HTR-8/SVneo (cell line): Measurements from ENCODE around the gene NDST1.
A peak's percentile ranks its signal among the peaks of the same experiment; 100 is the strongest.

Source experiments
- DNase-seq: peaks from one replicate; pipeline ENCODE4 v3.0.0; 2011; ENCODE audit warnings: low spot score, mixed read lengths; ENCODE audit not compliant: insufficient read length
- FAIRE-seq: peaks from 2 replicates; lab custom pipeline; 2011; peaks lifted over from hg19 to GRCh38; lab: Jason Lieb, UNC

Gene NDST1

DNA sequence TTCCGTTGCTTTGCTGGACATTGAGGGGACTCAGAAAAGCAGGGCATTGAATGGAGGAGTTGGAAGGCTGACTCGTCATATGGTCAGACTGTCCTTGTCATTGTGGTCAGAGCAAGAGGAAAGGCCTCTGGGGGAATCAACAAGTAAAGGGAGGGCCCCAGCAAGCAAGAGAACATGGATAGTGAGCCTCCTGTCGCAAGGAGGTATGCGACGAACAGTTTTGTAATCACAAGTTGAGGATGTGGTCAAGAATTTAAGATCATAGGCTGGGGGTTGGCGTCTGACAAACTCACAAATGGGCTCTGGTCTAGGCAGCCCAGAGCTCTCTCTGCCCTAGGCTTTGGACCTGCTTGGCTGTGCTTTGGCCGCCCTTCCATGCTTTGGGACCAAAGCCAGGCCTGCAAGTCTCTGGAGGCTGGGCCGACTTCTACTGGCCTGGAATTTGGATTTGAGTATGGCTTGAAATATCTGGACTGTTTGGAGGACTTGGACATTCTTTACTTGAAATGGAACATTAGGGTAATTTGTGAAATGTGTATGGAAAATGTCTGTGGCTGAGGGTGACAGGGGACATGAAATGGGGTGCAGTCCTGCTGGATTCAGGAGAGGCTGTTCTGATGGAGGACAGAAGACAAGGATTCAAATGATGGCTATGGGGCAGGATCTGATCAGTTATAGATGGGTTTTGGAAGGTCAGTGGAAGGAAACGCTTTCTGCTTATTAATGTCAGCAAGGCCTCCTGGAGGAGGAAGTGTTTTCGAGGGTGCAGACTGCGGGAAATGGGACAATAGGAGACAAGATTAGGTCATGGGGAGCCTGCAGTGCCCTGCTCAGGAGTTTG, 19.2 kb upstream of the NDST1 start:
- FAIRE-seq (no peak), DNase-seq (no peak)

DNA sequence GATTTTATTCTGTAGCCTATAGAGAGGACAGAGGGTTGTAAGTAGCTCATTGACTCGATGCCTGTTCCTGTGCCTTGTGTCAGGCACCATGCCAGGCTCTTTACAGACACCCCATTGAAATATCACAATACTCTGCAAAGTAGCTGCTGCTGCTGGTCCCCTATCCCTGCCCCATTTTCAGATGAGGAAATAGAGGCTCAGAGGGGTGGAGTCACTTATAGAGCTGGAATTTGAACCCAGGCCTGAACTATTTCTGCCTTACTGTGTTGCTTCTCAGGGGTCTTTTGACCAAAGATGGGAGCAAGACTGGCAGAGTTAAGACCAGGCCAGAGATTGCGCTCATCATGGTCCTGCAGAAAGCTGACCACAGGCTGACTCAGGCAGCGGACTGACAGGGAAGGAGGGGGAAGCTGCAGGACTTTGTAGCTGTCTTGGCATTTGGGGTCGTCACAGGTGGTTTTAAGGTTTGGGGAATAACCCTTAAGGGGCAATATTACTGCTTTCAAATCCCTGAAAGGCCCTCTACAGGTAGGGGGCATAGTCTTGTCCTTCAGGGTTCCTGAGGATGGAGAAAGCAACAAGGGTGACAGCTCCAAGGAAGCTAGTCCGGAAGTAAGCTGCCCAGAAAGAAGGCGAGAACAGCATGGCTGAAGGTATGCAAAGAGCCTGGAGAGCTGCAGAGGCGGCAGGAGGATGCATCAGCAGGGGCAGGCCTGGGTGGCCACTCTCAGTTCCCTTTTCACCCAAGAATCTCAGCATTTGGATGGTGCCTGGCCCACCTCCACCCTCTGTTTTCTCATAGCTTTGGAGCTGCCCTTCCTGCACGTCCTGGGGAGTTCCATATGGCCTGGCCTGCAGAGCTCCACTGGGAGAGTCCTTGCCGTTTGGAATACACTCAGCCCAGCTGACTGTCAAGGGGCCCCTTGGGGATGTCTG, 18.3 kb upstream of the NDST1 start:
- DNase-seq (no peak), FAIRE-seq (no peak)

DNA sequence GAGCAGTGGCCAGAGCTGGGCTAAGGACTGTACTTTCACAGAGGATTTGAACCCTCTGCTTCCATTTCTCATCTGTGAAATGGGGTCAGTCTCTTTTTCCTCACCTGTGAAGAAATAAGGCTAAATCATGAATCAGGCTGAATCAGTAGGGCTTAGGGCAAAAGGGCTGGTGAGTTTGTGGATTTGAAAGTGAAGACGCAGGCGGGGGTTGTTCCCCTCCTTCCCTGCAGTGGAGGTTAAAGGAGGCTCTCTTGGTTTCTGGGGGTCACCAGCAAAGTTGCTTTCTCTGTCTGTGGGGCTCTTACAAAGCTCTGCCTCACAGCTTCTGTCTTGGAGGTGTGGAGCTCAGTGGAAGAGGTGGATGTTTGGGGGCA, 17.6 kb upstream of the NDST1 start:
- FAIRE-seq (no peak), DNase-seq (no peak)

- DNase-seq (no peak), FAIRE-seq (no peak)
Measured at GRCh38 chr5:150490754-150491153, 17.2 kb upstream of the NDST1 start.

GRCh38 chr5:150491876-150492275, 16.1 kb upstream of the NDST1 start:
- DNase-seq (no peak), FAIRE-seq (no peak)

DNA sequence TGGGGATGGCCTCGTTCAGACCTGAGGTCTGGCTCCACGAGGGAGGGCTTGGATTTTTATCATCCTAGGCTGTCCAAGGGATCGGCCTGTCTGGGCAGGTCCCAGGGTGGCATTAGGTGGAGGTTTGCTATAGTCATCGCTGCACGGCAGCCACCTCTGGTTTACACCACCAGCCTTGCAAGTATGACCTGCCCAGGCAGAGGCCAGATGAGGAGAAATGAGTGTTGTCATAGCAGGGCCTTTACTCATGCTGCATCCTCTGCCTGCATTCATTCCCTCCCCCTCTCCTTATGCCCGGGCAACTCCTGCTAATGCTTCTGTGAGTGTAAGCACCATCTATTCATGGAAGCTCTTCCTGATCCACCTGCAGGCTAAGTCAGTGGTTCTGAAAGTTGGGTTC, 15.3 kb upstream of the NDST1 start:
- peak; percentile 76 for DNase-seq
- FAIRE-seq, result peak; percentile 77

DNA sequence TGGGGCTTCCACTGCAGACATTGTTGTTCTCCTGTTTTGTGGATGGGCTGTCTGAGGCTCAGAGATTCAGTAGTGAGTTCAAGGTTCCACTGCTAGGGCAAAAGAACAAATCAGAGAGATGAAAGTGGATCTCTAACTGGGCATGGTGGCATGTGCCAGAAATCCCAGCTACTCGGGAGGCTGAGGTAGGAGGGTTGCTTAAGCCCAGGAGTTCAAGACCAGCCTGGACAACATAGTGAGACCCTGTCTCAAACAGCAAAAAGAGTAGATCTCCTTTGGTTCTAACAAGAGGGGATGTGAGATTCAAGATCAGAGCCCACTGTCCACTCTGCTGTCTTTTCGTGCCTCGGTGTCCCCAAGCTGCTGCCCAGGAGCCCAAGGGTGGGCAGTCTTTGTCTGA, 11.8 kb upstream of the NDST1 start:
- DNase-seq, result no peak
- FAIRE-seq, result no peak

- DNase-seq (no peak), FAIRE-seq (no peak)
Measured at GRCh38 chr5:150496534-150496933, 11.4 kb upstream of the NDST1 start.

DNA sequence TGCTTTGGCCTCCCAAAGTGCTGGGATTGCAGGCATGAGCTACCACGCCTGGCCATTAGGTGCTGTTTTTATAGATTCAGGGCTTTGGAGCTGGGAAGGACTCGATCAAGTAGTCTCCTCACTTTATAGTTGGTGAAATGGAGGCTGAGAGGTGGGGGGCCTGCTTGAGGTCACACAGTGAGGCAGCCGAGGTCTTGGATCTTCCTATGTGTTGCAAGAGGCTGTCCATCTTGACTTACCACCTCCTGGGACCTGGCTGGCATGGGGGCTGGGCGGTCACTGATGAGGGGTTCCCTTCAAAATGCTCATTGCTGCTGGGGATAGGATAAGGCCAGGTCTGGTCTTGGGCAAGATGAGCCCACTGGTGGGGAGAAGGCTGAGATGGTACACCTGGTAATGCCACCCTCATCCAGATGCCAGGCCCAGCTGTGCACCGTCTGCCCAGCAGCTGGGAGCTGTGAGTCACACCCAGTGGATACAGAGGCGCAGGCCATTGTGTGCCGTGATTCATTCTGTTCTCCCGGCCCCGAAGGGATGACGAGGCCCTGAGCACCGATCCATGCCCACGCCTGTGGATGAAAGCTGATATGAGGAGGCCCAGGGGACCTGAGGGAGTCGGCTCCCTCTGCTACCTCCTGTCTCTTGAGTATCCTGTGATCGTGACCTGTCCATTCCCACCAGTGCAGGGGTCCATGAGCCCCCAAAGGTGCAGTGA, 10.5 kb upstream of the NDST1 start:
- DNase-seq, result peak; percentile 93
- FAIRE-seq, result peak; percentile 98

- DNase-seq (no peak), FAIRE-seq (no peak)
Measured at GRCh38 chr5:150497989-150498317, 10.0 kb upstream of the NDST1 start.

DNA sequence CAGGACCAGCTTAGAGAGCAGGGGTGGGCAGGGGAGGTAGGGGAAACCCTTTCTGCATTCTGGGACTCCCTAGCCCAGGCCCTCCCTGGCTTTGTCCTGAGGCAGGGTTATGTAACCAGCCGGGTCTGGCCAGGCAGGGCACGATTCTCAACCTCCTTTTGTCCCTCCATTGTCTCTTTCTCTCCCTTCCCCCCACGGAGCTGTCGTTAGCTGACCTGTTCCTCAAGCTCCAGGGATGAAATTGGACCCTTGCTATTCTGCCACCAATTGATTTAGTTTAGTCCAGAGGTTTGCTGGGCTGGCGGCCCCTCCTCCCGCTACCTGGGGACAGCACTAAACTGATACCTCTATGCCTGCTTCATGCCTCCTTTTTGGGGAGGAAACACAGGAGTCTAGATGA, 9.4 kb upstream of the NDST1 start:
- DNase-seq, result no peak

DNA sequence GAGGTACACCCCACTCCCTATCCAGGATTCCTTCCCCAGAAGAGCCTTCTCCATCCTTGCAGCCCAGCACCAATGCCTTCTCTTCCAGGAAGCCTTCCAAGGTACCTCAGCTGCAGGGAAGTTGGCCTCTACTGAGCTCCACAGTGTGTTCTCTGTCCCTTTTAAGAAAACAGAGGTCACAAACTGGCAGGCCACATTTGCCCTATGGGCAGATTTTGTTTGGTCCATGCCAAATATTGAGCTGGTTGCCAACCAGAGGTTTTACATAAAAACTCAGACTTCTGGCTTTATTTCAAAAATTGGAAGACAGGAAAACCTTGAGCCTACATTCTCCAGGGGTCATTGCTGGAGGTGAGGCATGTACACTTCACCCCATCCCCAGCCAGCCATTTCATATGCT, 9.0 kb upstream of the NDST1 start:
- DNase-seq (no peak), FAIRE-seq (no peak)

More for the DNA sequence above, 9.4 kb upstream of the NDST1 start:
- FAIRE-seq, result no peak

DNA sequence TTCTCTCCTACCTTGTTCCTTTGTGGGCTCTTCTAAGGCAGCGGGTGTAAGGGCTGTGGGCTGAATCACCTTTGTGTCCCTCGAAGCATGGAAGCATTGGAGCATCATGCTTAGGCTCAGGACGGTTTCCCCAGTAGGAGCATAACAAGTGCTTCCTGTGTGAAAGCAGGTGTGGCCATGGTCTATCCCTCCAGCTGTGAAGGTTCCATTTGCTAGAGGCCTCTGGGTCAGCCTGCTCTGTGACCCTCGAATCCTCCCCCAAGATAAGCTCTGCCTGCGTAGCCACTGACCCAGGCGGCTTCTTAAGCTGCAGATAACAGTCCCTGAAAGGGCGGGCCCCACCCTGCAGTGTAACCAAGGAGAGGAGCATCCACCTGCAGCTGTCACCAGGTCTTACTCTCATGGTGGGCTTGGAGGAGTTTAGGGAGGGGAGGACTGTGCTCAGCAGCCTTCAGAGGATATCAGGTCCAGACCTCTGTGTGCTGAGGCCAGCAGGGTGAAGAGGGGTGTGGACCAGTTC, 8.4 kb upstream of the NDST1 start:
- no peak for FAIRE-seq

GRCh38 chr5:150500328-150500841, 7.5 kb upstream of the NDST1 start:
- DNase-seq (no peak), FAIRE-seq (no peak)

More for the DNA sequence above, 8.4 kb upstream of the NDST1 start:
- no peak for DNase-seq

- FAIRE-seq (no peak), DNase-seq (no peak)
Measured at GRCh38 chr5:150500905-150501304, 7.0 kb upstream of the NDST1 start.

GRCh38 chr5:150502106-150502505, 5.8 kb upstream of the NDST1 start:
- DNase-seq (no peak), FAIRE-seq (peak; percentile 38)

DNA sequence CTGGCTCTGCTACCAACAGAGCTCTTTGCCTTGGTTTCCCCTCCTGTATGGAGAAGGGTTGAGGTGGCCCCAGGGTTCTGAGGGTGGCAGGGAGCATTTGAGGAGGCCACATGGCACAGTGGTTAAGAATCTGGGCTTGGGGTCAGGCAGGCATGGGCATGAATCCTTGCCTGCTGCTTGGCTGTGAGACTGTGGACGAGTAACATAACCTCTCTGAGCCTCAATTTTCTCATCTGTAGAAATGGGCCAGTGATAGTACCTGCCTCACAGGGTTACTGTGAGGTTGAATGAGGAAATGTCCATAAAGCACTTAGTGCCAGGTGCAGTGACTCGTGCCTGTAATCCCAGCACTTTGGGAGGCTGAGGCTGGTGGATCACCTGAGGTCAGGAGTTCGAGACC, 5.1 kb upstream of the NDST1 start:
- DNase-seq, result no peak
- FAIRE-seq, result no peak

DNA sequence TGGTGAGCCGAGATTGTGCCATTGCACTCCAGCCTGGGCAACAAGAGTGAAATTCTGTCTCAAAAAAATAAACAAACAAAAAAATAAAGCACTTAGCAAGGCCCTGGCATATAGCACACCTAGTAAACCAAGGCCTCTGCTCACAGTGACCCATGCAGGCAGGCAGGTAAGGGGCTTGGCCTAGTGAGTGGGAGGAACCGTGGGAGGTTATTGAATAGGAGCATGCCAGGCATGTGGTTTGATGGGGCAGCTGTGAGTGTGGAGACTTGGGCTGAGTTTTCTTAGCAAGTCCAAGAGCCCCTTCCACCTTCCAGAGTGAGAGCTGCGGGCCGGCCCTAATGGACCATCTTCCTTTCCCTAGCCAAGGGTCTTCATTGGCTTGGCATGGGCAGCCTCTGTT, 4.5 kb upstream of the NDST1 start:
- DNase-seq, result no peak

DNA sequence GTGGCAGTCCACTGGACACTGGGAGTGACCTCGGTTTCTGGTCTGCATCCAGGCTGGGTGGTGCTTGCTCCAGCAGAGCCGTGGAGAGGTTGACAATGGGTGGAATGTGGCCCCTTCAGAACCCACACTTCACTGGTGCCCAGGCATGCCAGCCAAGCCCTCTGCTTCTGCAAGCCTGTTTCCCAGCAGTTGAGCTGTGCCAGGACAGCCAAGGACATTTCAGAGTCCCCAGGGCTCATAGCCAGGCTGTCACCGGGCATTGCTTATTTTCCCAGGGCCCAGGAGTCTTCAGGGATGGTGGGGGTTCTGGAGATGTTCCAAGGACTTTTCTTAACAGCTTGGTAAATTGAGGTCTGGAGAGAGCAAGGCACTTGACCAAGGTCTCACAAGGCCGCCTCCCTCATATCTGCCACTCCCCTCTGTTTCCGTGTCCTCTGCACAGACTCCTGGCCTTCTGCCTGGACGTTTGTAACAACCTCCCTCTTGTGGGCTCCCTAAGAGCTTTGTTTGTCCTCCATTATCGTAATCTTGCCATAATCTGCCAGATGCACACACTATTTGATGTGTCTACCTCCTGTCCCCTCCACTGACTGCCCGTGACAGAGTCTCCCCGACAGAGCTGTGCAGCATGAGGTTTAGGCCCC, 3.8 kb upstream of the NDST1 start:
- FAIRE-seq (no peak), DNase-seq (no peak)

More for the DNA sequence above, 4.5 kb upstream of the NDST1 start:
- FAIRE-seq, result no peak

DNA sequence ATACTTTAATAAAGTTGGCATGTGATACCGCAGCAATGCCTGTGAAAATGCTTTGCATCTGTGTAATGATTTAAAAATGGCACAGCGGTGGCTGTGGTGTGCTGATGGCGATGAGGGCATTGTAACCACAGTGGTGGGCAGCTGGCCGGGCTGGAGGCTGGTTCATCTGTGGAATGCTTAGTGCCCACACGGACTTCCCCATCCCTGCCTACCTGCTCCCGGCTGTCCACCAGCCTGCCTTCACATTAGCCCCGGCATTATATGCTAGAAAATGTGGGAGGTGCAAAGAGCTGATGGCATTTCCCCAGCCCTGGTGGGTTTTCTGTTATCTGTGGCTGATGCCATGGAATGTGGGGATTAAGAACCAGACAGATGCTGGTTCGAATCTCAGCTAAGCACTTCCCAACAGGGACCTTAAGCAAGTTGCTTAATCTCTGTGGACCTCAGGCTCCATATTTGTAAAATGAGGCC, 2.9 kb upstream of the NDST1 start:
- FAIRE-seq (no peak), DNase-seq (no peak)
